Stimulated activated CD4-positive, alpha-beta T cell treated with anti-CD3 and anti-CD28 coated beads, Interleukin-12 subunit alpha, Interleukin-12 subunit beta, amount 100 ng/mL, for 24 hours (primary cell): ENCODE data around the gene INTS3.
A peak's percentile ranks its signal among the peaks of the same experiment; 100 is the strongest.

Experiments used
- DNase-seq, 2 experiments: peaks; one replicate each; pipeline ENCODE4 v3.0.0-alpha.2; 2020; ENCODE audit warnings: low read depth in 2 of 2

INTS3 gene

DNA sequence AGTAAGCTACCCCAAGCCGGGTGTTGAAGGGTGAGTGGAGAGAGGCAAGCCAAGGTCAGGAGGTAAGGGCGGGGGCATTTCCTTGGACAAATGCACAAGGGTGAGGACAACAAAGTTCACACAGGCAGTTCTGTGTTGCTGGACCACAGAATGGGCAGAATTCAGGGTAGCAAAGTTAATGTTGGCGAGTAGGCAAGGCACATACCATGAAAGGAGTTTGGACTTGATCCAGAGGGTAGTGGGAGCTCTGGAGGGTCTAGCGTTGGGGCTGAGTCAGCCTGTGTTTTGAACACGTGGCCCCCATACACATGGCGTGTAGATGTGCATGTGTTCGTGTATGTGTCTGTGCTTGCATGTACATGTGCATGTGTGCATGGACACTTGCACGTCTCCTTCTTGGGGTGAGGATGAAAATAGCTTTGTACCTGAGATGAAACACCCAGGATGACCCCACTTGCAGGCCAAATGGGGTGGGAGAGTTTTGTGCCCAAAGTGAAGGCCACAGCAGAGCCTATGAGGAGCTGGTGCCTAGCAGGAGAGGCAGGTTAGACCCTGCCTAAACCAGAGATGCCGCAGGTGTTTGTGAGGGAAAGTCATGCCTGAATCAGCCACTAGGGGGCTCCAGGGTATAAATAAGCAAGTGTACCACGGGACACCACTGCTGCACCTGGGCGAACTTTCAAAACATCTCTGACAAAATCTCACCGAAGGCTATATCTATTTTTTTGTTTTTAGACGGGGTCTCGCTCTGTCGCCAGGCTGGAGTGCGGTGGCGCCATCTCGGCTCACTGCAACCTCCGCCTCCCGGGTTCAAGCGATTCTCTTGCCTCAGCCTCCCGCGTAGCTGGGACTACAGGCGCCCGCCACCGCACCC is 69.2 kb downstream of the INTS3 start:
- DNase-seq = peak; percentile 59 to 85

DNA sequence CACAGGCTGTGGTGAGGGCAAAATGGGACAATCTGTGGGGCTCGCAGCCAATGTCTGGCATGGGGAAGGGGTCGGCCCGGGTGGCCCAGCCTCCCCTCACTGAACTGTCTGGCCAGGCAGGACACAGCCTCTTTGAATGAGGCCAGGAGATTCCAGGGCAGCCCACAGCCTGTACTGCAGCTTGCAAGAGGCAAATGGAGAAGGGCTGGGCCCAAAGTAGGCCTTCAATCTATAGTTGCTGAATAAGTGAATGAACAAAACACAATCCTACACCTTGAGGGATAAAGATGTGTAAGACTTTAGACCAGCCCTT is 70.6 kb downstream of the INTS3 start:
- no peak for DNase-seq

GRCh38 chr1:153799016-153799415 is 71.2 kb downstream of the INTS3 start:
- DNase-seq = no peak

DNA sequence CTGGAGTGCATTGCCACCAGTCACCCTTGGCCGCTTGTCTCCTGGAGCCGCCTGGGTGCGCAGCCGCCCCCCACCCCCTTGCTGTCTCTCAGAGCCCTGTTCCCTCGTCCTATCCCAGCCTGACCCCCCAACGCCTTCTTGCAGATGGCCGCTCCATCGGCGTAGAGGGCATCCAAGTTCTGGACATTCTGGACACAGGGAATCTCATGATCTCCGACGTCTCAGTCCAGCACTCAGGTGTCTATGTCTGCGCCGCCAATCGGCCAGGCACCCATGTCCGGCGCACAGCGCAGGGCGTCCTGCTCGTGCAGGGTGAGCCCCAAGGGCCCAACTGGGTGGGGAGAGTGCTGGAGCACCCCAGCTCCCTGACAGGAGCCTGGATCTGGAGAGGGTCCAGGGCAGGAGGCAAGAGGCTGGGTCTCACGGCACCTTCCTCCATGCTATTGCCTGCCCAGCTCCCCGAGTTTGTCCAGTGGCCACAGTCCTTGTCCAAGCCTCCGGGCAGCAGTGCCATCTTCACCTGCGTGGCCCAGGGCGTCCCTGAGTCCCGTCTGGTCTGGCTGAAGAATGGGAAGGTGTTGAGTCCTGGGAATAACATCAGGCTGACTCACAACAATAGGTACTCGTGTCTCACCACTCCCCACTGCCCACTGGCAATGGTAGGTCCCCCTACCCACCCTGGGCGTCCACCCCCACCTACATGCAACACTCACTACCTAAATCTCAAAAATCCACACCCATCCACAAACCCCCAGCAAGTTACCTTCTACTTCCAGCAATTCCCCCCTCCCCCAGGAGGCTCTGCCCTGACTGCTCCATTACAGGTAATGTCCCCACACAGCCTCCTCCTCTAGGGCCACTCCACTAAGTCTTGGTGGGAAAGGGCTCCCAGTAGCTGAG is 72.0 kb downstream of the INTS3 start:
- DNase-seq = no peak

GRCh38 chr1:153800516-153800915 is 72.7 kb downstream of the INTS3 start:
- DNase-seq = no peak

- no peak for DNase-seq
Measured at GRCh38 chr1:153801028-153801625, 73.3 kb downstream of the INTS3 start.

DNA sequence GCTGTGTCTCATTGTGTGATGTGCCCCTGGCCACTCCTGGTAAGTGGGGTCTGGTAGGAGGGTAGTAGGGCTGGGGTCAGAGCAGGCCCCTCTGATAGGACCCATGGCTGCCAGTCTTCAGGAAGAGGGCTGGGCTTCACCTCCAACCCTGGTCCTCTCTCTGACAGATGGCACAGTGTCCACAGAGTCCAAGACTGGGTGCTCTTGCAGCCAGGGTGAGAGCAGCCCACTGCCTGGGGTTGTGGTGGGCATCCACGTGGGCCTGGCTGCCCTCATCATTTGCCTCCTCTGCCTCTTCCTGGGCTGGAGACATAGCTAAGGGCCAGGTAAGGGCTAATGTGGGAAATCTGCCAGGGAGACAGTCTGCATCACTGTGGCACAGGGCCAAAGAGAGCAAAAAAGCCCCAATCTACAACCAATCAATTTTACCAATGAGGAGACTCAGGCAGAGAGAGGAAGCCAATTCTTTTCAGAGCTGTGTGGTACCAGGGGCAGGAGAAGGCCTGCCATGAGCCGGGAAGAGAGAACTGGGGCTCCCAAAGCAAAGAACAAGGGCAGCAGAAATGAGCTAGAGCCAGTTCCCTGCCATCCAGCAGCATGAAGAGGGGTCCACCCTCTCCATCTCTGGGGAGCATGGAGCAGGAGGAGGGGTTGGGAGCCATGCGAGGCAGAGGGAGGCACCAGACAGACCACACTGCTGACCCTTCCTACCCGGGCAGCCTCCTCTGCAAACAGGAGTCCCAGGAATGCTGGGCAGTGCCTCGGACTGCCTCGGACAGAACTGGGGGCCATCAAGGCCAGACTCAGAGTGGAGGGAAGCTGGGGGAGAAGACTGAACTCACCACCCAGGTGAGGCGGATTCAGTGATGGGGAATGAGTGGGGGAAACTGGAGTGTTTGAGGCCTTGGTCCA is 74.2 kb downstream of the INTS3 start:
- DNase-seq = no peak

DNA sequence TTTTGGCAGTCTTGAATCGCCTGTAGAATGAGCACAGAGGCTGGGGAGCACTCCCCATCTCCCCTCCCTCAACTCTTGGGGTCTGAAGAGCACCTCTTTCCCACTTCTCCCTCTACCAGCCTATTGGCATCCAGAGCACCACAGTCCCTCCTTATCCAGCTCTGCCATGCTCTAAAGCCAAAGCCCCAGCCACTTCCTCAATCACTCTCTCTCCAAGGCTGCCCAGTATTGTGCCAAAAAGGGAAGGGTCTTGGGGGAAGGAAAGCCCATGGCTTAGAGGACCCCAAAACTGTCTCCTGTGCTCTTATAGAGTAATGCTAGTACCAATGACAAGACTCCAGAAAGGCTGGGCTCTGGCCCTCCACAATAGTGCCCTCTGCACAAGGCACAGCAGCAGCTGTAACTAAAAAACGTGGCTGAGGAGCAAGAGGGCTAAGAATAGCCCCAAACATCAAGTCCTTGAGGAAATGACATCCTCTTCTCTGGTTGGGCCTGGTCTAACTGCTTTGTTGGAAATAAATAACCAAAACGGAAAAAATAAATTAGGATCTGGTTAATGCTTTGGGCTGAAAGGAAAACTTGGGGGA is 75.7 kb downstream of the INTS3 start:
- no peak for DNase-seq

DNA sequence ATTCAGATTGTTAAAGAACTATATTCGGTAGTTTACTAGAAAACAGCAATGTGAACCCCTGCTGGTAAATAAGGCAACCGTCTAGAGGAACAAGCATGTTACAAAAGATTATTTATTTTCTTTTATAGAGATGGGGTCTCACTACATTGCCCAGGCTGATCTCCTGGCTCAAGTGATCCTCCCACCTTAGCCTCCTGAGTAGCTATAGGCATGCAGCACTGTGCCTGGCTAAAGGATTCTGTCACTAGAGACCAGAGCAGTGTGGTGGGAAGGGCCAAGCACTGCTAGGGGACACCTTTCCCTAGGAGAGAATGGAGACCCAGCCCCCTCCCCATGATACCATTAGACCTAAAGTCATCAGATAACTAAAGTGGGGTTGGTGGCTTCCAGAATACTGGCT is 76.3 kb downstream of the INTS3 start:
- DNase-seq = no peak

GRCh38 chr1:153805042-153805745 is 77.3 kb downstream of the INTS3 start:
- peak; percentile 35 to 51 for DNase-seq

DNA sequence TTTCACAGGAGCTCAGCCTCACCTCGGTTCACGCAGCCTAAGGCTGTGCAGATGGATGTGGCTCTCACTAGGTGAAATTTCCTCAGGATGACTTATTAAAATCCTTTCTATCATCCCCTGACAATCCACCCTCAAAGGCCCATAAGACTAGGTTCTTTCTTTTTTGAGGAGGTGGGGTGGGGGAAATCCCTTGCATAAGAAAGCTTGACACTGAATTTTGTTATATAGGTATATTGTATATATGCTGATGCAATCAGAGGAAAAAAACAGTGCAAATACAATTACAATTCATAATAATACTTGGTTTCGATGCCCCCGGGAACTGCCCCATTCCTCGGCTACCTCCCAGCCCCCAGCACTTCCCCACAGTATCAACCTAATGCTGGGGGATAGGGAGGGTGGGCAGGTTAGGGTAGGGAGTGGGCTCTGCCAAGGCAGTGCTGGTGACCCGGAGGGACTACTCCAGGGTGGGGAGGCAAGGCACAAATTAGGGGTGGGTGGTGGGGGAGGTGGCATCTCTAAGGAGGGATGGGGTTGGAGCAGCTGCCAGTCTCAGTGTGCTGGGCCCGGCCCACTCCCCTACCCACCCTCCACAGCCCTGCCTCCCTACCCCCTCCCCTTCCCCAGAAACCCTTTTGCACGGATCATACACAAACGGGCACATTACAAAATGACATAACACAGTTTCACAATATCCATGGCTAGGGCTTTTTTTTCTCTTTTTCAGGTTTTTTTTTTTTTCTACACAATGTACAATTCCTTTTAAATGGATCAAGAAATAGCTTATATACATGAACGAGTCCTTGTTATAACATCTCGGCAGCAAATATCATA is 78.3 kb downstream of the INTS3 start:
- no peak for DNase-seq

DNA sequence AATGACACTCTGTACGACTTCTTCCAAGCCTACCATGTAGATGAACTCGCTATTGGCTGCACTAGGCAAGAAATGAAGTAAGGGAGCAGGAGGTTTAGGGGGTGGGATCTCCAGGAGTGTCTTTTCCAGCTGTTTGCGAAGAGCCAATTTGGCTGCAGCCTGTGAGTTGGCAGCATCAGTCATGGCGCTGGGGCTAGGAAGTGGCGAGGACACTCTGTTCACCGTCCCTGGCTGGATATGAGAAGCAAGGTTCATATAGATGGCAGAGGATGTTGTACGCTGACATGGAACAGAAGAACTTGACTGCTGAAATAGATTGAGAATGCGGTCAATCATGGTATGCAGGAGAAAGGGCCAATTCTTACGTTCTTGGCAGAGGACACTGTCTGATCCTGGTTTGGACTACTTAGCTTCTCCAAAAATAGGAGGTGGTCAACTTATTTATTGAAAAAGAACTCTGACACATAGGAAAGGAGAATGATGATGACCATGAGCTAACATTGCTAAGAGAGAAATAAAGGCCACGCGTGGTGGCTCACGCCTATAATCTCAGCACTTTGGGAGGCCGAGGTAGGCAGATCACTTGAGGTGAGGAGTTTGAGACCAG is 88.5 kb downstream of the INTS3 start:
- DNase-seq = no peak

DNA sequence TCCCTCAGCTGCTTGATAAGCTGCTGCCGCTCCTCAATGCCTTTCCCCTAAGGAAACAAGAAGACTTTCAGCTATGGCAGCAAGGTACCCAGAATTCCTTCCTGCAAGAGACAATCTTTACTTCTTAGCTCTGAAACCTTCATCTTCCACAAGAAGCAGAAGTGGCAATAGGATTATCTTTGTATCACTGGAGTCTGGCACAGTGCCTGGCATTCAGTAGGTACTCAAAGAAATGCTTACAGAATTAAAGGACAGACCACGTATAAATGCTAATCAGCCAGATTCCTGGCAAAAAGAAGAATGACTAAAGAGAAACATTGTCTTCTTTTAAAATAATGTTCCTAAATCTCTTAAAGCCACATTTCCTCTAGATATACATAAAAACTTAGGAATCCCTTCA is 91.0 kb downstream of the INTS3 start:
- DNase-seq = no peak
